Fibroblast of villous mesenchyme (primary cell): ENCODE measurements around the gene CDKN1A. TPM values are rescaled to one million over a fixed set of nuclear protein-coding genes. Genes with fewer than 3 reads are reported as not detected.

Experiments
- DNase-seq: peaks from one replicate; pipeline ENCODE4 v3.0.0-alpha.2; 2010; ENCODE audit warnings: low read depth
- H3K4me3 ChIP-seq: 2 replicates; pipeline ENCODE4 v1.5.1; 2011; ENCODE audit warnings: low read depth, mild to moderate bottlenecking, low read length
- CTCF ChIP-seq: IDR thresholded peaks from 2 replicates; pipeline ENCODE4 v1.5.1; 2012; ENCODE audit warnings: low read depth, mild to moderate bottlenecking, low read length; ENCODE audit not compliant: insufficient read depth
- total RNA-seq: library from RNA; depleted of rRNA; stranded (reverse); fragments of >200 nt; gene quantifications from 2 replicates; pipeline ENCODE4 v1.2.3, GENCODE V29; 2012

Gene CDKN1A
- total RNA-seq, 1 donor = 522 TPM

DNA sequence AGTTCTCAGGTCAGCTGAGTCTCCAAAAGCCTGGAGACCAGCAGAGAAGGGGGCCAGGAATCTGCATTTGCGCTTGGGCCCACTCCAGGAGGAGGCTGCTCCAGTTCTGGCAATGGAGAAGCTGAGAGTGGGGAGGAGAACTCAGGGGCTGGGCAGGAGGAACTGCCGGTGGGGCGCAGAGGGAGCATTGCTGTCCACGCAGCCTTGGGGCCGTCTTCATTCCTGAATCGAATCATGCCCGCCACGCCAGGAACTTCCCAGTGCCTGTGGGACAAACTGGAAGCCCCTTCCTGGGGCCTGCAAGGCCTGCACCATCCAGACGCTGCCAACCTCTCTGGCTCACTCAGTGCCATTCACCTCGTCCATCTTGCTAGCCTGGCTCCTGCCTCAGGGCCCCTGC lies 36.0 kb downstream of the CDKN1A start:
- no peak overlapping the region for H3K4me3 ChIP-seq
- TF ChIP-seq CTCF = no peak
- DNase-seq = no peak

DNA sequence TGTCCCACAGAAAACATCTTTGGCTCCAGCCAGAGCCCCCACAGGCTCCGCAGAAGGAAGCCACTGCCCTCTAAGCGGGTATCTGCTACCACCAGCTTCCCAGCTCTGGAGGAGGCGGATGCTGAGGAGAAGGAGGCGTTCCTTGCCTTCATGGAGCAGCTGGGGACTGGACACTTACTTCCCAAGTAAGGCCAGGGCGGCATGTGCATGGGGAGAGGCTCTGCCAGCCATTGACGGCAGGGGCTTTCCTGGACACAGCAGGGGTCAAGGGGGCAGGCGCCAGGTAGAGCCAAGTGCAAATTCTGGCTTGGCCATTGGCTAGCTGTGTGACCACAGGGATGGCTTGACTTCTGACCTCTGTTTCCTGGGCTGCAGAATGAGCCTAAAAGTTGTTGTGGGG lies 37.0 kb downstream of the CDKN1A start:
- DNase-seq = no peak
- no peak overlapping the region for H3K4me3 ChIP-seq

GRCh38 chr6:36716476-36717093 lies 38.1 kb downstream of the CDKN1A start:
- H3K4me3 ChIP-seq = no peak overlapping the region
- no peak for TF ChIP-seq CTCF
- DNase-seq = no peak

More for the DNA sequence above, 37.0 kb downstream of the CDKN1A start:
- TF ChIP-seq CTCF = no peak

- no peak overlapping the region for H3K4me3 ChIP-seq
- no peak for TF ChIP-seq CTCF
- no peak for DNase-seq
These were observed 38.8 kb downstream of the CDKN1A start for GRCh38 chr6:36717231-36717825.

DNA sequence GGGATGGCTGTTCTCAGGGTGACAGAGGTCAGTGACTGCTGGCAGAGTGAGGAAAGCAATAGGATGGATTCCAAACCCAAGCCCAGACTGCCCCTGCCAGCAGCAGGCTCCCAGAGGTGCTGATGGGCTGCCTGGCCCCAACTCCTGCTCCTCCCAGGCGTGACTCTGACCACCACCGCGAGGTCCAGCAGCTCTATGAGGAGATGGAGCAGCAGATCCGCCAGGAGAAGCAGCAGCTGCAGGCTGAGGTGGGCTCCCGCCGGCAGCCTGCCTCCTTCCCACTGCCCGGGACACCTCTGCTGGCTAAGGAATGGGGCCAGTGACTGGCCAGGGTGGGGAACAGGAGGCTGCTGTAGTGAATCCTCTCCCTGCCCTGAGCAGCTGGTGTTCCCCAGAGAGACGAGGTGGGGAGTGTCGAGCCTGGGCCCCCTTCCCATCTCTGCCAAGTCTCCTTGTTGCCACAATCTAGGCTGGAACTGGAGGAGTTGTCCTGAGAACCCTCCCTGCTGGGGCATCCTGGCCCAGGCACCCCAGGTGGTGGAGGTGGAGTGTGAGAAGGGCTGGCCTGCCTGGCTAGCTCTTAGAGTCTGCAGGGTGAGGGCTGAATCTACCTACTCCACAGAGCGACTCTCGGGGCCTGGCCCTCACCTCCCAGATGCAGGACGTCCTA lies 39.5 kb downstream of the CDKN1A start:
- no peak for TF ChIP-seq CTCF
- H3K4me3 ChIP-seq = no peak overlapping the region
- DNase-seq = no peak

- H3K4me3 ChIP-seq = no peak overlapping the region
- no peak for TF ChIP-seq CTCF
These were observed 40.0 kb downstream of the CDKN1A start for GRCh38 chr6:36718560-36718959.

More at GRCh38 chr6:36718560-36718959, 40.0 kb downstream of the CDKN1A start:
- no peak for DNase-seq
